B cell (primary cell): Measurements from ENCODE around the gene FBLIM1. TPM values are rescaled to one million over a fixed set of nuclear protein-coding genes. Genes with fewer than 3 reads are reported as not detected.

ENCODE experiments used
- ATAC-seq: fragments of 200-7000 bp; cut with Tn5 transposase; one replicate; pipeline ENCODE4 v1.10.0; 2021; ENCODE audit warnings: low read depth, mild to moderate bottlenecking, moderate number of reproducible peaks, moderate library complexity
- CTCF ChIA-PET: fragments of 350-600 bp; sonication (Branson Sonifier 250); formaldehyde crosslinking; loops from one replicate; lab custom pipeline; 2021; ENCODE audit warnings: antibody characterized with exemption, inconsistent platforms; lab: Charles Lee
- POLR2A ChIA-PET: fragments of 350-600 bp; sonication (Branson Sonifier 250); formaldehyde crosslinking; loops from one replicate; lab custom pipeline; 2021; ENCODE audit warnings: antibody characterized with exemption; lab: Charles Lee
- DNase-seq: peaks from one replicate; pipeline ENCODE4 v3.0.0; 2013
- H2AFZ ChIP-seq: 2 replicates; pipeline ENCODE4 v1.6.1; 2012; ENCODE audit warnings: mild to moderate bottlenecking, low read depth, low read length; ENCODE audit not compliant: insufficient read depth, poor library complexity, severe bottlenecking
- H3K27ac ChIP-seq, 2 donors: 1 replicate in 1 of 2; 2 replicates in 1 of 2; pipeline ENCODE4 v1.5.1; 2012 to 2013; ENCODE audit warnings: low read length in 2 of 2, mild to moderate bottlenecking in 2 of 2, moderate library complexity in 1 of 2
- H3K27me3 ChIP-seq, 4 experiments: fragments of 200-600 bp in 1 of 4; sonication (generic) in 1 of 4; replicated peaks in 1 of 4; 1 replicate in 2 of 4; 2 replicates in 2 of 4; pipeline versions ENCODE4 v1.6.1 to v1.7.0; 2013 to 2016; ENCODE audit warnings: low read length in 3 of 4, mild to moderate bottlenecking in 2 of 4, mixed read lengths in 1 of 4, moderate library complexity in 1 of 4; ENCODE audit not compliant: insufficient read depth in 4 of 4, control insufficient read depth in 3 of 4; ENCODE audit errors: control extremely low read depth in 1 of 4
- H3K36me3 ChIP-seq, 2 experiments: replicated peaks in 1 of 2; 1 replicate in 1 of 2; 2 replicates in 1 of 2; pipeline versions ENCODE4 v1.6.1 to v1.7.1; 2013; ENCODE audit warnings: low read length in 1 of 2; ENCODE audit not compliant: insufficient read depth in 2 of 2, control insufficient read depth in 1 of 2; ENCODE audit errors: control extremely low read depth in 1 of 2, extremely low read depth in 1 of 2
- H3K4me1 ChIP-seq, 2 donors: fragments of 200-600 bp in 1 of 2; sonication (generic) in 1 of 2; 1 replicate in 1 of 2; 2 replicates in 1 of 2; pipeline versions ENCODE4 v1.5.1 to v1.6.1; 2013 to 2017; ENCODE audit warnings: low read length in 2 of 2; ENCODE audit not compliant: control insufficient read depth in 2 of 2, insufficient read depth in 2 of 2
- H3K4me2 ChIP-seq: replicated peaks from 2 replicates; pipeline ENCODE3; 2012; ENCODE audit warnings: mild to moderate bottlenecking, low read depth, low read length; ENCODE audit not compliant: poor library complexity, severe bottlenecking
- H3K4me3 ChIP-seq, 5 experiments: fragments of 200-600 bp in 1 of 5; sonication (generic) in 1 of 5; 1 replicate in 3 of 5; 2 replicates in 2 of 5; pipeline versions ENCODE4 v1.5.1 to v1.7.0; 2011 to 2016; ENCODE audit warnings: low read length in 4 of 5, mild to moderate bottlenecking in 4 of 5, low read depth in 2 of 5, control low read depth in 1 of 5, moderate library complexity in 1 of 5; ENCODE audit not compliant: insufficient read depth in 1 of 5; ENCODE audit errors: control extremely low read depth in 1 of 5, extremely low read depth in 1 of 5
- H3K79me2 ChIP-seq: fragments of 200-600 bp; sonication (generic); one replicate; pipeline ENCODE4 v1.6.0; 2016; ENCODE audit warnings: low read length; ENCODE audit not compliant: control insufficient read depth, insufficient read depth
- H3K9ac ChIP-seq: fragments of 200-600 bp; sonication (generic); 2 replicates; pipeline ENCODE4 v1.6.1; 2017; ENCODE audit warnings: mild to moderate bottlenecking, low read length, moderate library complexity
- H3K9me3 ChIP-seq, 3 donors: one replicate each; pipeline versions ENCODE4 v1.6.1 to v1.7.1; 2013; ENCODE audit warnings: low read length in 2 of 3; ENCODE audit not compliant: control insufficient read depth in 2 of 3, insufficient read depth in 1 of 3; ENCODE audit errors: control extremely low read depth in 1 of 3
- H4K20me1 ChIP-seq: 2 replicates; pipeline ENCODE4 v1.6.0; 2012; ENCODE audit warnings: mild to moderate bottlenecking, low read length; ENCODE audit not compliant: insufficient read depth, control insufficient read depth, poor library complexity, severe bottlenecking
- H3K27ac Mint-ChIP-seq: one replicate; pipeline ENCODE4 v1.8.0; 2021; ENCODE audit warnings: mixed read lengths
- H3K27me3 Mint-ChIP-seq: one replicate; pipeline ENCODE4 v1.8.0; 2021; ENCODE audit warnings: mixed read lengths
- H3K4me1 Mint-ChIP-seq: one replicate; pipeline ENCODE4 v1.8.0; 2021; ENCODE audit warnings: mixed read lengths
- H3K4me3 Mint-ChIP-seq: one replicate; pipeline ENCODE4 v1.8.0; 2021; ENCODE audit warnings: mixed read lengths
- H3K9me3 Mint-ChIP-seq: one replicate; pipeline ENCODE4 v1.8.0; 2022; ENCODE audit warnings: mixed read lengths; ENCODE audit not compliant: insufficient read depth
- EZH2 ChIP-seq: IDR thresholded peaks from 2 replicates; pipeline ENCODE4 v1.6.1; 2012; ENCODE audit warnings: borderline replicate concordance, low read depth, mild to moderate bottlenecking, moderate library complexity, low read length; ENCODE audit not compliant: insufficient read depth, poor library complexity, severe bottlenecking
- WGBS: methylation state at CpG from one replicate; pipeline ENCODE4 v1.1.5; 2013; ENCODE audit warnings: missing lambda C conversion rate; ENCODE audit not compliant: insufficient coverage; 5-methylcytosine and 5-hydroxymethylcytosine counted together
- intact Hi-C: fragments of 100-400 bp; cut with micrococcal nuclease; formaldehyde crosslinking; loops from one replicate; pipeline ENCODE4 v1.10.0; 2022
- polyA plus RNA-seq: library from polyadenylated mRNA; depleted of rRNA; stranded (reverse); fragments of >200 nt; gene quantifications from 2 replicates; pipeline ENCODE4 v1.2.3, GENCODE V29; 2012
- total RNA-seq, 2 donors: library from RNA; stranded (reverse); fragments of 120-200 nt in 1 of 2; gene quantifications; 1 replicate in 1 of 2; 2 replicates in 1 of 2; pipeline versions ENCODE4 v1.2.3 to v1.2.4, GENCODE V29; 2013 to 2022
- TF ChIP-seq, protein P1 (sequence below): fragments of 200-600 bp; IDR thresholded peaks from one replicate; pipeline ENCODE4 v1.8.0; 2022; ENCODE audit warnings: antibody characterized with exemption, mild to moderate bottlenecking

Gene FBLIM1
- total and polyA plus RNA-seq, 2 donors (not counting 1 experiment from before 2014, with no cell fraction given): not detected

DNA sequence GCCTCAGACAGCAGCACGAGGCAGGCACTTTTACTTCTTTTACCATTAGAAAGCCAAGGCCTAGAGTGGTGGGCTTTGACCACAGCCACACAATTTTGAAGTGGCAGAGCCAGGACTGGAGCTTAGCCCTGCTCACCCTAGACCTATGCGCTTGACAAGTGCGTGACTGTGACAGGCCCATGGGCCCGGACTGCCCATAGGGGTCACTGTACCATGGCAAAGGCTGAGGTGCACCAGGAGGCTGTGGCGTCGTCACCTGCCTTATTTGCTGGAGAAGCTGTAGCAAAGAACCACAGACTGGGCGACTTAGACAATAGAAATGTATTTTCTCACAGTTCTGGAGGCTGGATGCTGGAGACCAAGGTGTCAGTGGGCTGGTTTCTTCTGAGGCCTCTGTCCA is 18.9 kb upstream of the FBLIM1 start:
- no peak overlapping the region for H2AFZ ChIP-seq
- no peak overlapping the region for H3K4me2 ChIP-seq
- intact Hi-C loops: loop anchor here (2.0 to 5.0 kb wide), 3 partner anchors 72 to 417 kb away; no protein-coding TSS in a partner anchor
- TF ChIP-seq, protein P1, sequence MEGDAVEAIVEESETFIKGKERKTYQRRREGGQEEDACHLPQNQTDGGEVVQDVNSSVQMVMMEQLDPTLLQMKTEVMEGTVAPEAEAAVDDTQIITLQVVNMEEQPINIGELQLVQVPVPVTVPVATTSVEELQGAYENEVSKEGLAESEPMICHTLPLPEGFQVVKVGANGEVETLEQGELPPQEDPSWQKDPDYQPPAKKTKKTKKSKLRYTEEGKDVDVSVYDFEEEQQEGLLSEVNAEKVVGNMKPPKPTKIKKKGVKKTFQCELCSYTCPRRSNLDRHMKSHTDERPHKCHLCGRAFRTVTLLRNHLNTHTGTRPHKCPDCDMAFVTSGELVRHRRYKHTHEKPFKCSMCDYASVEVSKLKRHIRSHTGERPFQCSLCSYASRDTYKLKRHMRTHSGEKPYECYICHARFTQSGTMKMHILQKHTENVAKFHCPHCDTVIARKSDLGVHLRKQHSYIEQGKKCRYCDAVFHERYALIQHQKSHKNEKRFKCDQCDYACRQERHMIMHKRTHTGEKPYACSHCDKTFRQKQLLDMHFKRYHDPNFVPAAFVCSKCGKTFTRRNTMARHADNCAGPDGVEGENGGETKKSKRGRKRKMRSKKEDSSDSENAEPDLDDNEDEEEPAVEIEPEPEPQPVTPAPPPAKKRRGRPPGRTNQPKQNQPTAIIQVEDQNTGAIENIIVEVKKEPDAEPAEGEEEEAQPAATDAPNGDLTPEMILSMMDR: no peak
- TF ChIP-seq EZH2: no peak
- no peaks in the 10 kb centered on the region for H3K9me3 Mint-ChIP-seq
- ChIA-PET CTCF (interaction anchor here (0.6 to 6.8 kb wide), 9 partner anchors 43 to 346 kb away, joined by 3 to 75 read pairs (median 4); partner anchors contain the start of gene DNAJC16), POLR2A (no interaction called here)
- no peaks in the 10 kb centered on the region for H3K27me3 ChIP-seq
- H3K36me3 ChIP-seq: no peaks in the 10 kb centered on the region
- H3K27me3 Mint-ChIP-seq: no peaks in the 10 kb centered on the region
- no peaks in the 10 kb centered on the region for H4K20me1 ChIP-seq
- H3K79me2 ChIP-seq: no peaks in the 10 kb centered on the region
- H3K4me3 Mint-ChIP-seq: no peak overlapping the region
- H3K27ac Mint-ChIP-seq: peak overlapping the region; percentile 56
- no peak overlapping the region for H3K4me3 ChIP-seq
- H3K9ac ChIP-seq: no peak overlapping the region
- no peak overlapping the region for H3K27ac ChIP-seq
- WGBS: 98% methylated on average over 7 of the region's 7 CpGs
- peaks cover 0 to 11% of the 10 kb centered on the region in 2 donors for H3K4me1 ChIP-seq
- H3K9me3 ChIP-seq: no peaks in the 10 kb centered on the region
- DNase-seq (no peak), ATAC-seq (no peak)
- peaks cover 6% of the 10 kb centered on the region for H3K4me1 Mint-ChIP-seq

DNA sequence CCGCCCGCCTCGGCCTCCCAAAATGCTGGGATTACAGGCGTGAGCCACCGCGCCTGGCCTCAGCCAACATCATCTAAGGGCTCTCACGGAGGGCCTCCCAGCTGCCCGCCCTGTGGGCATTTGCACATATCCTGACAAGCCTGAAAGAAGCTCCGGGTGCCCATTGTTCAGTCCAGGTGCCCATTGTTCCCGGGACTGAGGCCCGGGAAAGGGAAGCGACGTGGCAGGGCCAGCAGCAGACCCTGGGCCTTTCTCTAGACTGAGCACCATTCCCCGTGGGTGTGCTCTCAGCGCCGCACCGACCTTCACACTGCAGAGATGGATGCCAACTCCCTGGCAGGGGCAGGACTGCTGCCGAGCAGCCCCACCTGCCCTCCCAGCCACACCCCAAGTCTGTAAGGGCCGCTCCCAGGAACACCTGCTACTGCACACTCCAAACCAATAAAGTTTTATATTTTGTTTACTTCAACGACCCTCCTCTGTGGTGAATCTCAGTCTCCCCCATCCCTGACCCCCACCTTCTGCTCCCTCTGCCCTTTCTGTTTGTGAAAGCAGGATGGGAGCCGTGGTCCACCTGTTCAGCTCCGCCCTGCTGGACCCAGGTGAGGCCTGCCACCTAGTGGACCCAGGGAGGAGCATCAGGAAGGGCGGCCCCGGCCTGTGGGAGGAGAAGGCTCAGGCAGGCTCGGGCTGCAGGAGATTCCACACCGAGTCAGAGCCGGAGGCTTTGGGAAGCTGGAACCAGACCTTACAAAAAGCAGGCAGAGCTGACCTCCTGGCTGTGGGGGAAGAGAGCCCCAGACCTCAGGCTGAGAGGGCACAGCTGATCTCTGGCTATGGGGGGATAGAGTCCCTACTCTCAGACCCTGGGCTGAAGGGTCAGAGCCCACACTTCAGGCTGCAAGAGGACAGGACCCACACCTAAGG is 17.4 kb upstream of the FBLIM1 start:
- H3K36me3 ChIP-seq: no peaks in the 10 kb centered on the region
- Mint-ChIP-seq H3K27me3 (no peaks in the 10 kb centered on the region), H3K9me3 (no peaks in the 10 kb centered on the region), H3K4me1 (peaks cover 6% of the 10 kb centered on the region), H3K4me3 (no peak overlapping the region), H3K27ac (no peak overlapping the region)
- H3K4me1 ChIP-seq: peaks cover 0 to 7% of the 10 kb centered on the region in 2 donors
- ATAC-seq (peak; percentile 91), DNase-seq (peak; percentile 79)
- no peak overlapping the region for H3K4me3 ChIP-seq
- TF ChIP-seq, protein P1: peak; percentile 80
- TF ChIP-seq EZH2: no peak
- H3K27me3 ChIP-seq: no peaks in the 10 kb centered on the region
- peak overlapping the region; percentile 37 for H3K4me2 ChIP-seq
- H3K9ac ChIP-seq: no peak overlapping the region
- H4K20me1 ChIP-seq: no peaks in the 10 kb centered on the region
- intact Hi-C loops: loop anchor here (2.0 to 5.0 kb wide), 3 partner anchors 74 to 419 kb away; no protein-coding TSS in a partner anchor
- peak overlapping the region; percentile 69 for H2AFZ ChIP-seq
- POLR2A ChIA-PET: interaction anchor here (0.6 to 0.7 kb wide), 3 partner anchors 37 to 623 kb away, joined by 5 read pairs; no protein-coding TSS in a partner anchor
- no peaks in the 10 kb centered on the region for H3K79me2 ChIP-seq
- H3K27ac ChIP-seq: no peak overlapping the region
- no peaks in the 10 kb centered on the region for H3K9me3 ChIP-seq
- WGBS: 67% methylated on average over 25 of the region's 27 CpGs
- CTCF ChIA-PET: interaction anchor here (0.6 to 6.8 kb wide), 21 partner anchors 9 to 274 kb away, joined by 3 to 75 read pairs (median 4); partner anchors contain the start of gene DNAJC16
